Activated naive CD8-positive, alpha-beta T cell treated with anti-CD3 and anti-CD28 coated beads, Interleukin-2, amount 10 ng/mL, durations not matched to agents 7 days and 5 days (primary cell): ENCODE data around the gene SARM1. TPM values are rescaled to one million over a fixed set of nuclear protein-coding genes. Genes with fewer than 3 reads are reported as not detected.
A peak's percentile ranks its signal among the peaks of the same experiment; 100 is the strongest.
"Not testable (repeated sequence)": the region's sequence is repeated elsewhere in the genome, so short reads cannot be mapped to it uniquely, and the experiment has no call there.

Source experiments
- ATAC-seq: fragments of 150-1000 bp; cut with Tn5 transposase; one replicate; pipeline ENCODE4 v1.10.0; 2021; ENCODE audit warnings: low read depth, moderate library complexity
- POLR2A ChIA-PET: fragments of 350-600 bp; sonication (Branson Sonifier 250); formaldehyde crosslinking; loops from one replicate; lab custom pipeline; 2021; ENCODE audit warnings: antibody characterized with exemption; lab: Charles Lee
- DNase-seq: peaks from one replicate; pipeline ENCODE4 v3.0.0; 2021
- H3K27ac Mint-ChIP-seq: one replicate; pipeline ENCODE4 v1.8.0; 2022; ENCODE audit warnings: mild to moderate bottlenecking, mixed read lengths
- H3K27me3 Mint-ChIP-seq: one replicate; pipeline ENCODE4 v1.8.0; 2022; ENCODE audit warnings: mild to moderate bottlenecking, moderate library complexity, mixed read lengths
- H3K36me3 Mint-ChIP-seq: one replicate; pipeline ENCODE4 v1.8.0; 2021; ENCODE audit warnings: mild to moderate bottlenecking, mixed read lengths
- H3K4me1 Mint-ChIP-seq: one replicate; pipeline ENCODE4 v1.8.0; 2021; ENCODE audit warnings: mixed read lengths
- H3K4me3 Mint-ChIP-seq: one replicate; pipeline ENCODE4 v1.8.0; 2022; ENCODE audit warnings: mild to moderate bottlenecking, moderate library complexity, mixed read lengths
- H3K9me3 Mint-ChIP-seq: one replicate; pipeline ENCODE4 v1.8.0; 2021; ENCODE audit warnings: mixed read lengths
- total RNA-seq, 2 experiments: library from RNA; stranded (reverse); gene quantifications; one replicate each; pipeline ENCODE4 v1.2.3, GENCODE V29; 2021

Gene SARM1
- total RNA-seq, 2 experiments from 2014 or later: 25.6 to 25.8 TPM

DNA sequence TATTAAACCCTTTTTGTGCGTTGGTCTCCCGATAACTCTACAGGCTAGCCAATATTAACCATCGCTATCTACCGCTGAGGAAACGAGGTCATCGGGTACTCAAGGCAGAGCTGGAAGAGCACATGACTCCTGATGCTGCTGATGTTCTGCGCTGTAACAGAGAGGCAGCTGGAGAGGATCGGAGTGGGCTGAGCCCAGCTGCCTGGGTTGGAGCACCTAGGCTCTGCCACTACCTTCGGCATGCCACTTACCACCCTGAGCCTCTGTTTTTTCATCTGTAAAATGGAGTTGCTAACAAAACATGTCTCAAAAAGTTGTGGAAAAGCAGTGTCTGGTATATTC lies 35.0 kb downstream of the SARM1 start:
- POLR2A ChIA-PET: interaction anchor here (1.0 to 2.2 kb wide), 2 partner anchors 9 to 22 kb away, joined by 3 to 7 read pairs; no protein-coding TSS in a partner anchor
- Mint-ChIP-seq H3K4me3 (peak overlapping the region; percentile 71), H3K9me3 (no peaks in the 10 kb centered on the region), H3K36me3 (no peaks in the 10 kb centered on the region), H3K4me1 (peaks cover 7% of the 10 kb centered on the region), H3K27me3 (peaks cover 11% of the 10 kb centered on the region), H3K27ac (peak overlapping the region; percentile 39)
- no peak for DNase-seq
- ATAC-seq: no peak

DNA sequence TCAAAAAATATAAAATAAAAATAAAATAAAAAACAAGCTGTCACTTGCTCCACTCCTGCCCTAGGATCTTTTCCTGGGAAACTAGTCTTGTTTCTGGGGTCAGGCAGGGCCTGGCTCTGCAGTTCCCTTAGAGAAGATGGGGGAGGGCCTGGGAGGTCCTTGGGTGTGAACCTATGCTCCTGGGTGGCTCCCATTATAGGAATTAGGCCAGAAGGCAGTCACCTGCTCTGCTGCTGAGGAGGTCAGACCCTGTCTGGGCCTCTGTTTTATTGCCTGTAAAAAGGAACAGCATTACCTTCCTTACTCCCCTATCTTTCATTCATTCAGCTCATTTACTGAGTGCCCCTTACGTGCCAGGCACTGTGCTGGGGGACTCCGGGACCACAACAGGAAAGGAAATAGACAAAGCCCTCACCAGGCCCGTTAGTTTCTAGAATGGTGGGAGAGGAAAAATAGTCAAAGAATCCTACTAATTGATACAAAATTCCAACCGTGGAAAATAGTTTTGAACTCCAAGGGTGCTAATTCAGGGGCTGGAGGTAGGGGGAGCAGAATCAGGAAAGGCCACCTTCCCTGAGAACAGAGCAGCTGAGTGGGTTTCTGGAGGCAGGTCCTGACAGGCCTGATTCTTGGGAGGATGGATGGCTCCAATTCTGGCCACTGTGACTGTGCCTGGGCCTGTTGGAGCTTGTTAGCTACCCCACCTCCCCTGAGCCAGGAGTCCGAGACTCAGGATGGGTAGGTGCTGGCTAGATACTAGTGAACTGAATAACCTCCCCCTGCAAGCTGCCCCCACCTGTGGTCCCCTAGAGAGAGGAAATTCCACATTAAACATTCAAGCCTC lies 35.9 kb downstream of the SARM1 start:
- Mint-ChIP-seq H3K4me3 (peak overlapping the region; percentile 3), H3K9me3 (no peaks in the 10 kb centered on the region), H3K27ac (no peak overlapping the region), H3K36me3 (no peaks in the 10 kb centered on the region), H3K27me3 (peaks cover 14% of the 10 kb centered on the region), H3K4me1 (peaks cover 5% of the 10 kb centered on the region)
- ATAC-seq: no peak
- POLR2A ChIA-PET: interaction anchor here (1.0 kb wide), 1 partner anchor 10 kb away, joined by 3 read pairs; no protein-coding TSS in a partner anchor
- DNase-seq: no peak

- DNase-seq (no peak), ATAC-seq (no peak)
- peaks cover 17% of the 10 kb centered on the region for H3K27me3 Mint-ChIP-seq
- H3K4me3 Mint-ChIP-seq: no peak overlapping the region
- H3K4me1 Mint-ChIP-seq: peaks cover 5% of the 10 kb centered on the region
- POLR2A ChIA-PET: no interaction called here
- no peak overlapping the region for H3K27ac Mint-ChIP-seq
- no peaks in the 10 kb centered on the region for H3K9me3 Mint-ChIP-seq
- no peaks in the 10 kb centered on the region for H3K36me3 Mint-ChIP-seq
Observed at GRCh38 chr17:28407974-28408306, 36.4 kb downstream of the SARM1 start.

GRCh38 chr17:28412099-28412498 lies 40.6 kb downstream of the SARM1 start:
- Mint-ChIP-seq H3K36me3 (no peaks in the 10 kb centered on the region), H3K27me3 (peaks cover 32% of the 10 kb centered on the region), H3K27ac (no peak overlapping the region), H3K9me3 (no peaks in the 10 kb centered on the region), H3K4me3 (no peak overlapping the region), H3K4me1 (peaks cover 6% of the 10 kb centered on the region)
- no peak for ATAC-seq
- DNase-seq: no peak
- POLR2A ChIA-PET: no interaction called here

GRCh38 chr17:28413804-28414203 lies 42.3 kb downstream of the SARM1 start:
- DNase-seq: no peak
- Mint-ChIP-seq H3K4me3 (no peak overlapping the region), H3K36me3 (no peaks in the 10 kb centered on the region), H3K9me3 (no peaks in the 10 kb centered on the region), H3K27me3 (peaks cover 26% of the 10 kb centered on the region), H3K4me1 (peaks cover 6% of the 10 kb centered on the region), H3K27ac (no peak overlapping the region)
- POLR2A ChIA-PET: no interaction called here
- ATAC-seq: no peak

- DNase-seq (no peak), ATAC-seq (no peak)
- no peak overlapping the region for H3K4me3 Mint-ChIP-seq
- no peak overlapping the region for H3K27ac Mint-ChIP-seq
- H3K36me3 Mint-ChIP-seq: no peaks in the 10 kb centered on the region
- no peaks in the 10 kb centered on the region for H3K9me3 Mint-ChIP-seq
- POLR2A ChIA-PET: interaction anchor here (1.3 kb wide), 1 partner anchor 11 kb away, joined by 4 read pairs; no protein-coding TSS in a partner anchor
- H3K4me1 Mint-ChIP-seq: peaks cover 6% of the 10 kb centered on the region
- H3K27me3 Mint-ChIP-seq: peaks cover 21% of the 10 kb centered on the region
Observed at GRCh38 chr17:28415886-28416285, 44.4 kb downstream of the SARM1 start.

- H3K27me3 Mint-ChIP-seq: peaks cover 23% of the 10 kb centered on the region
- H3K36me3 Mint-ChIP-seq: no peaks in the 10 kb centered on the region
- no peak overlapping the region for H3K4me3 Mint-ChIP-seq
- H3K27ac Mint-ChIP-seq: no peak overlapping the region
- POLR2A ChIA-PET: interaction anchor here (0.7 to 1.3 kb wide), 2 partner anchors 12 to 32 kb away, joined by 4 read pairs; no protein-coding TSS in a partner anchor
- H3K9me3 Mint-ChIP-seq: no peaks in the 10 kb centered on the region
- DNase-seq (peak; percentile 43), ATAC-seq (peak; percentile 93)
- peaks cover 6% of the 10 kb centered on the region for H3K4me1 Mint-ChIP-seq
Observed at GRCh38 chr17:28416703-28417311, 45.3 kb downstream of the SARM1 start.

DNA sequence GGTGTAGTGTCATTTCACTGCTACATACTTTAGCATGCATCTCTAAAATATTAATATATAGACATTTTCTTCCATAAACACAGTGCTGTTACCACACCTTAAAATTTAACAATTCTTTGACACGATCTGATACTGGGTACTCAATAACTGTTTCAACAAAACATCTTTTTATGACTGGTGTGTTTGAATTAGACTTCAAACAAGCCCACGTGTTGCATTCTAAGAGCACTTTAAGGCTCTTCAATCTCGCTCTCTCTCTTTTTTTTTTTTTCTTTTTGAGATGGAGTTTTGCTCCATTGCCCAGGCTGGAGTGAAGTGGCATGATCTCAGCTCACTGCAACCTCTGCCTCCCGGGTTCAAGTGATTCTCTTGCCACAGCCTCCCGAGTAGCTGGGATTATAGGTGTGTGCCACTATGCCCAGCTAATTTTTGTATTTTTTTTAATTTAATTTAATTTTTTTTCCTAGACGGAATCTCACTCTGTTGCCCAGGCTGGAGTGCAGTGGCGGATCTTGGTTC lies 50.4 kb downstream of the SARM1 start:
- Mint-ChIP-seq H3K36me3 (no peaks in the 10 kb centered on the region), H3K4me1 (peaks cover 3% of the 10 kb centered on the region), H3K27me3 (peaks cover 5% of the 10 kb centered on the region), H3K27ac (no peak overlapping the region), H3K4me3 (no peak overlapping the region), H3K9me3 (no peaks in the 10 kb centered on the region)
- DNase-seq (no peak), ATAC-seq (no peak)
- POLR2A ChIA-PET: no interaction called here

DNA sequence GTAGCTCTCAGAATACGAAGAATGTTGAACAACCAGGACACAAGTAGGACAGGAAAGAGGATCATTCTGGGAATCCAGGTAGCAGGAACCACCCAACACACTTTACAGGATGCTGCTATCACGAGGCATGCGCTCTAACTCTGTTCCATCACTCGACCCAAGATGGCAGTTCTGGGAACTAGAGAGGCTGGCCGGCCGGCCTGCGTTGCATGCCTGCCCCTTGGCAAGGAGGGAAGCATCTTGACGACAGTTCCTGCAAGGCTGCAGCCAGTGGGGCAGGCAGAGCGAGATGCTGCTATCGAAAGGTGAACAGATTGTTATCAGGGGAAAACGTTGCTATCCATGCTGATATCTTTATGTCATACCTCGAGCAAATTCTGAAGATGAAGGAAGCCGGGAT lies 53.7 kb downstream of the SARM1 start:
- no peaks in the 10 kb centered on the region for H3K9me3 Mint-ChIP-seq
- no peaks in the 10 kb centered on the region for H3K4me1 Mint-ChIP-seq
- ATAC-seq (no peak), DNase-seq (no peak)
- H3K27me3 Mint-ChIP-seq: peaks cover 7% of the 10 kb centered on the region
- POLR2A ChIA-PET: no interaction called here
- H3K27ac Mint-ChIP-seq: no peak overlapping the region
- H3K4me3 Mint-ChIP-seq: no peak overlapping the region
- H3K36me3 Mint-ChIP-seq: no peaks in the 10 kb centered on the region

DNA sequence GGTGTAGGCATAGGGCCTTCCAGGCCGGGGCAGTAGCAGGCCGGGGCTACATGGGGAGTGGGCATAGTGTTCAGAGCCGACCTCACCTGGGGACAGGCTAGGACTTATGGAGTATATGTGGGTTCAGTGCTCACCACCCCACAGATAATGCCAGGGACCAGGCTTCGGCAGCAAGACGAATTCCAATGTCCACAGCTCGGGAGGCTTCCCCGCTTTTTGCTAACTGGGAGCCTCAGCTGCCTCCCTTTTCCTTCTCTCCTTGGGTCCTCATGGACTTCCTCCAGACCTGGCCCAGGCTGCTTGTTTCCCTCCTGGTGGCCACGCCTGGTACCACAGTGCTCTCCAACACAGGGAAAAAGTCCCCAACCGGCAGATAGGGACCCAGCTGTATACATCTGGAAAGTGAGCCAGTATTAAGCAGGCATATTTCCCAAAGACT lies 54.6 kb downstream of the SARM1 start:
- Mint-ChIP-seq H3K4me3 (no peak overlapping the region), H3K36me3 (no peaks in the 10 kb centered on the region), H3K4me1 (no peaks in the 10 kb centered on the region), H3K27ac (no peak overlapping the region), H3K9me3 (no peaks in the 10 kb centered on the region), H3K27me3 (peaks cover 15% of the 10 kb centered on the region)
- POLR2A ChIA-PET: no interaction called here
- ATAC-seq (no peak), DNase-seq (no peak)

GRCh38 chr17:28427371-28427770 lies 55.9 kb downstream of the SARM1 start:
- POLR2A ChIA-PET: no interaction called here
- Mint-ChIP-seq H3K9me3 (no peaks in the 10 kb centered on the region), H3K27me3 (peaks cover 19% of the 10 kb centered on the region), H3K4me1 (no peaks in the 10 kb centered on the region), H3K4me3 (no peak overlapping the region), H3K36me3 (no peaks in the 10 kb centered on the region), H3K27ac (no peak overlapping the region)
- DNase-seq: no peak
- no peak for ATAC-seq

DNA sequence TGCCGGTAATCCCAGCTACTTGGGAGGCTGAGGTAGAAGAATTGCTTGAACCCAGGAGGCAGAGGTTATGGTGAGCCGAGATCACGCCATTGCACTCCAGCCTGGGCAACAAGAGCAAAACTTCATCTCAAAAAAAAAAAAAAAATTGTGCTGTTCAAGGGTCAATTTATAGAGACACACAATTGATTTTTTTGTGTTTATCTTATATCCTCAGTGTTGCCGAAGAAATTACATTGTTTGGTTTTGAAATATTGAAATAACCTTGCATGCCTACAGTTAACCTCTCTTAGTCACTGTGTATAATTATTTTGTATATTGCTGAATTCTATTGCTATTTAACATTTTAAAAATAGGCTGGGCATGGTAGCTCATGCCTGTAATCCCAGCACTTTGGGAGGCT lies 56.5 kb downstream of the SARM1 start:
- H3K36me3 Mint-ChIP-seq, H3K4me3 Mint-ChIP-seq, H3K4me1 Mint-ChIP-seq, POLR2A ChIA-PET, H3K27ac Mint-ChIP-seq, DNase-seq, H3K9me3 Mint-ChIP-seq, ATAC-seq: not testable (repeated sequence)
- H3K27me3 Mint-ChIP-seq: peaks cover 19% of the 10 kb centered on the region

GRCh38 chr17:28433721-28434120 lies 62.2 kb downstream of the SARM1 start:
- Mint-ChIP-seq H3K4me3 (no peak overlapping the region), H3K36me3 (no peaks in the 10 kb centered on the region), H3K27ac (no peak overlapping the region), H3K27me3 (peaks cover 27% of the 10 kb centered on the region), H3K4me1 (no peaks in the 10 kb centered on the region), H3K9me3 (no peaks in the 10 kb centered on the region)
- POLR2A ChIA-PET: no interaction called here
- DNase-seq: no peak
- ATAC-seq: no peak

- POLR2A ChIA-PET, H3K4me1 Mint-ChIP-seq, ATAC-seq, H3K4me3 Mint-ChIP-seq, H3K9me3 Mint-ChIP-seq, H3K36me3 Mint-ChIP-seq, DNase-seq, H3K27ac Mint-ChIP-seq: not testable (repeated sequence)
- peaks cover 25% of the 10 kb centered on the region for H3K27me3 Mint-ChIP-seq
Observed at GRCh38 chr17:28434326-28434725, 62.8 kb downstream of the SARM1 start.
